Activated CD4-positive, alpha-beta T cell treated with anti-CD3 and anti-CD28 coated beads, Interleukin-2, amount 10 ng/mL, durations not matched to agents 24 days and 14 days (primary cell): ENCODE measurements around the gene GPR50. TPM values are rescaled to one million over a fixed set of nuclear protein-coding genes. Genes with fewer than 3 reads are reported as not detected.

Source experiments
- DNase-seq: peaks from one replicate; pipeline ENCODE4 v3.0.0; 2022
- H3K27ac Mint-ChIP-seq: one replicate; pipeline ENCODE4 v1.8.0; 2022; ENCODE audit warnings: mild to moderate bottlenecking, mixed read lengths
- H3K27me3 Mint-ChIP-seq: one replicate; pipeline ENCODE4 v1.8.0; 2022; ENCODE audit warnings: mixed read lengths
- H3K36me3 Mint-ChIP-seq: one replicate; pipeline ENCODE4 v1.8.0; 2022; ENCODE audit warnings: low read depth, mild to moderate bottlenecking, mixed read lengths
- H3K4me1 Mint-ChIP-seq: one replicate; pipeline ENCODE4 v1.8.0; 2021; ENCODE audit warnings: mixed read lengths
- H3K4me3 Mint-ChIP-seq: one replicate; pipeline ENCODE4 v1.8.0; 2022; ENCODE audit warnings: mild to moderate bottlenecking, moderate library complexity, mixed read lengths
- H3K9me3 Mint-ChIP-seq: one replicate; pipeline ENCODE4 v1.8.0; 2021; ENCODE audit warnings: mixed read lengths
- intact Hi-C: fragments of 100-400 bp; cut with micrococcal nuclease; formaldehyde crosslinking; loops from one replicate; pipeline ENCODE4 v1.15.1; 2023
- total RNA-seq: library from RNA; stranded (reverse); gene quantifications from 2 replicates; pipeline ENCODE4 v1.2.3, GENCODE V29; 2022

Gene GPR50
- not detected in 2 replicates for total RNA-seq

DNA sequence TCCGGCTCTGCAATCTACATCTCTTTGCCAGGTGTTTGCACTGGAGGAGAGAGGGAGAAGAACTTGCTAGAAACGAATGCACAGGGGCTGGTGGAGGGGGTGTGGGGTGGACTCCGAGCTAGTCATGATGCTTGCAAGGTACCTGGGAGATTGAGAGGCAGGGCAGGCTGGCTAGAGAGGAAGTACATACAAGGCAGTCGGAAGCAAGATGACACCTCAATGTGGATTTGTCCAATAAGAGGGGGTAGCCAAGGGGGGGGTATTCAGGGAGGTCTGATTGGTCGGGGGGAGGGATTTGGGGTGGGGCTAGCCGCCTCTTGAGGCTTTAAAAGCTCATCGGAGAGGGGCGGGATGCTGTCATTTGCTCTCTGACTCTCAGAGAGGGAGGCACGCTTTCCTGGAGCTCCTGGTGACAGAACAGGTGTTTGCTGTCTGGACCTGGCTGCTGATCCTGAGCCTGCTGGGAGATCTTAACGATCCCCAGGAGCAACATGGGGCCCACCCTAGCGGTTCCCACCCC lies at the start of gene GPR50:
TSS of gene GPR50 (plus strand) at position 354 of the 520 bp plus-strand sequence. CDS start at position 492, 138 bp downstream.
- no peak for DNase-seq
- H3K4me3 Mint-ChIP-seq = no peak within 1 kb of the TSS

DNA sequence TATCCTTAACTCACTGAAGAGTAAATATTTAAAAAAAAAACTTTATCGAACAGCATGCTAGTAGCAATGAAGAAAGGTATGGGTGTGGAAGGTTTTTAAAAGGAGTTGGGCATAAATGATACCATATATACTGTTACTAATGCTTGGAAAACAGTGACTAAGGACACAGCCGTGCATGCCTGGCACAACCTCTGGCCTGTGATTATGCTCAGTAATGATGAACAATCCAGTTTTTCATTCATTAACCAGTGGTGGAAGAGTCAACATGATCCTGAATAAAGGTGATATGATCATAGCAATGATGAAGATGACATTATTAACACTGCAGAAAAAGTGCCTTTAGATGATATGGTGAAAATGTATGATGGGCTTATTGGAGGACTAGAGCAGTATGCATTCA lies 43.9 kb upstream of the GPR50 start:
- H3K4me3 Mint-ChIP-seq = no peak overlapping the region
- H3K9me3 Mint-ChIP-seq = no peaks in the 10 kb centered on the region
- no peaks in the 10 kb centered on the region for H3K4me1 Mint-ChIP-seq
- no peak overlapping the region for H3K27ac Mint-ChIP-seq
- DNase-seq = no peak
- no peaks in the 10 kb centered on the region for H3K36me3 Mint-ChIP-seq
- intact Hi-C loops = no loop called here
- no peaks in the 10 kb centered on the region for H3K27me3 Mint-ChIP-seq

More for the DNA sequence above, at the start of gene GPR50:
- no peak within 1 kb of the TSS for H3K27ac Mint-ChIP-seq
- H3K36me3 Mint-ChIP-seq = no peaks in the 10 kb centered on the region
- intact Hi-C loops = no loop called here
- H3K4me1 Mint-ChIP-seq = peaks cover 3% of the 10 kb centered on the region
- H3K9me3 Mint-ChIP-seq = no peaks in the 10 kb centered on the region
- H3K27me3 Mint-ChIP-seq = peaks cover 54% of the 10 kb centered on the region

DNA sequence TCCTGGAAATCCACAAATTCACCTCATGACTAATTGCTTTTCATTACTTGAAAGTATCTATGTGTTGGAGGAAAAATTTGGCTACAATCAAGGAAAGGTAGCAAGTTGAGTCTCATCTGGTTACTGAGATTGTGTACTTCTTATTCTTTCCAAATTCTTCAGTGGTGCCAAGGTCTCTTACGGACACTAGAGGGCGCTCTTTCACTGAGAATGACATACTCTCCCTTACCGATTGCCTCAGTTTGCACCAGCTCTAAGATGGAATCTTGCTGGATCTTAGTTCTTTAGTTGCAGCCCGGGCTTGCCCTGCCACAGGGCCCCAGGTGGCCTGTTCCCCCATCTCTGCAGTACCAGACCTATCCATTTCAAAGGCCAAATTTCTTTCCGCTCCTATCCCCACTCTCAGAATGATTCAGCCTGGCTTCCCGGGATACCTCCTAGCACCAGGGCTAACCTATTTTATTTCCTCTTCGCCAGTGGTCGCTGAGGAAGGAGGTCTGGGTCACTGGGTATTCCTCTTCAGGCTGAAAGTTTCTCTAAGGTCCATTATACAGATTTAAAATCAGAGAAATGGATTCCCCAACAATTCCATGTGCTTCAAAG lies 24.6 kb upstream of the GPR50 start:
- Mint-ChIP-seq H3K9me3 (no peaks in the 10 kb centered on the region), H3K4me3 (no peak overlapping the region), H3K27me3 (peaks cover 17% of the 10 kb centered on the region), H3K4me1 (no peaks in the 10 kb centered on the region), H3K36me3 (no peaks in the 10 kb centered on the region), H3K27ac (no peak overlapping the region)
- intact Hi-C loops = loop anchor here (1.0 to 10.0 kb wide), 3 partner anchors 209 to 530 kb away; no protein-coding TSS in a partner anchor
- peak; percentile 73 for DNase-seq

DNA sequence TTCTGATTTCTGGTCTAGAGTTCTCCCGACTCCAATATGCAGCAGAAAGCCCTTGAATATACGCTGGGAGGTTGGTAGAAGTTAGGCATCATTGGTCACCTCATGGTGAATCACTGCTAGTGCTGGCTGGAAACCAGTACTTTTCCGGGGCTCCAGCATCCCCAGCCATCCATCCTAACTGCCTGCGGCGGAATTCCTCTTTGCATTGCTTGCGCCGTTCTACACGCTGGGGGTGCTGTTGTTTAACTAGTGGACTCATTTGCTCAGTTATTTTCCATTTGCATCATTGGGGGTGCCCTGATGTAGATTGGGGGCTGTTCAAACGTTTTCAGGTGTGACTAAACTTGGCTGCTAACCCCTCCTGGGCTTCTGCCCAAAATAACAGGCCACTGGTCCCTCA lies 23.3 kb upstream of the GPR50 start:
- H3K27me3 Mint-ChIP-seq = peaks cover 11% of the 10 kb centered on the region
- H3K4me1 Mint-ChIP-seq = no peaks in the 10 kb centered on the region
- H3K27ac Mint-ChIP-seq = no peak overlapping the region
- intact Hi-C loops = loop anchor here (10.0 kb wide), 1 partner anchor 332 kb away; no protein-coding TSS in a partner anchor
- H3K4me3 Mint-ChIP-seq = no peak overlapping the region
- no peaks in the 10 kb centered on the region for H3K9me3 Mint-ChIP-seq
- DNase-seq = no peak
- H3K36me3 Mint-ChIP-seq = no peaks in the 10 kb centered on the region

DNA sequence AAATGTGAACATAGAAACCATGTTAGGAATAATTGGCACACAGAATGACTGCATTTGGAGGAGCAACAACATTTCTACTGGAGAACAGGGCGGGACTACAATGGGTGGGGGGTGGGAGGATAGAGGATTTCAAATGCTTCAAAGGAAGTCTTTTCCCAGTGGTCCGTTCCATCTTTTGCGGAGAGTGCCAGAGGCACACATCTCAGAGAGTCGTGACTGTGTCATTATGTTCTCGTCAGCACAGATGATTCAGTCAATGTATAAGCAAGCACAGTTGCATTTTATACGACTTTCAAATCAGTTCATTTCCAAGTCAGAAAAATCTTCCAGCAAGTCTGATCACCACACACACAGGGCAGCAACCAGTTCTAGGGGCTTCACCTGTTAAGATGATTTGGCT lies 22.7 kb upstream of the GPR50 start:
- Mint-ChIP-seq H3K36me3 (no peaks in the 10 kb centered on the region), H3K27me3 (peaks cover 9% of the 10 kb centered on the region), H3K27ac (no peak overlapping the region), H3K9me3 (no peaks in the 10 kb centered on the region), H3K4me3 (no peak overlapping the region), H3K4me1 (no peaks in the 10 kb centered on the region)
- intact Hi-C loops = loop anchor here (10.0 kb wide), 1 partner anchor 331 kb away; no protein-coding TSS in a partner anchor
- DNase-seq = no peak

DNA sequence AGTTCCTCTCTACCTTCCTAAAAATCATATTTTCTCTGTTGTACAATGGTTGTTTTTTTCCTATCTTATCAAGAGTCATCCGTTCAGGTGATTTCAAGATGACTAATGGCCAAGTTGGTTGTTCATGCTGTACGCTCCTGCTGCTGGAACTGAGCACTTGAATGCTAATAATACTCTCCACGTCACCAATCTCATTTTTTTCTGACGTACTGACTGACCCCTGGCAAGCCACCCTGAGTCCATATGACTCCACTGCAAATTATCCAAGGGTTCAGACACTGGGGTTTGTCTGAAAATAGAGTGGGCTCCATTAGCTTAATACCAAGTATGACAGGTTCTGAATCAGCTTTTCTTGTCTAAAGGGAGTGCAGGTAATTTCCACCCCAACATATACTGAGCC lies 21.1 kb upstream of the GPR50 start:
- Mint-ChIP-seq H3K4me3 (no peak overlapping the region), H3K36me3 (no peaks in the 10 kb centered on the region), H3K27ac (no peak overlapping the region), H3K27me3 (peaks cover 4% of the 10 kb centered on the region), H3K9me3 (no peaks in the 10 kb centered on the region), H3K4me1 (no peaks in the 10 kb centered on the region)
- no peak for DNase-seq
- intact Hi-C loops = loop anchor here (10.0 kb wide), 1 partner anchor 330 kb away; no protein-coding TSS in a partner anchor

DNA sequence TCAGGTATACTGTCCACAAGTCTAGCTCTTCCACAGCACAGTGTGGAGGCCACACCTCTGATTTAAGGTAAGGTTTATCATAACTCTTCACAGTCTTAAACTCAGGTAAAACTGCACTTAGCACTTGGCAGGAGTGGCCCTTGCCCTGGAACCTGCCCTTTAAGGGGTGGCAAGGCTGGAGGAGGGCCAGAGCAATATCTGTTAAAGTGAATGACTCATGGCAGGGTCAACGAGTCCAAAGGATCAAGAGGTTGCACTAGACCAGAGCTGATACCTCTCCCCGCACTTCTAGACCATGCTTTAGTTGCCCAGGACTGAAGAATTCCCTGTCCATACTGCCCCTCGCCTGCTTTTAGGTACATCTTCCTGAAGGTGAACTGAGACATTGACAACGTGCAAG lies 14.7 kb upstream of the GPR50 start:
- intact Hi-C loops = no loop called here
- DNase-seq = no peak
- no peaks in the 10 kb centered on the region for H3K9me3 Mint-ChIP-seq
- H3K27me3 Mint-ChIP-seq = peaks cover 7% of the 10 kb centered on the region
- H3K36me3 Mint-ChIP-seq = no peaks in the 10 kb centered on the region
- no peak overlapping the region for H3K4me3 Mint-ChIP-seq
- H3K4me1 Mint-ChIP-seq = no peaks in the 10 kb centered on the region
- H3K27ac Mint-ChIP-seq = no peak overlapping the region

DNA sequence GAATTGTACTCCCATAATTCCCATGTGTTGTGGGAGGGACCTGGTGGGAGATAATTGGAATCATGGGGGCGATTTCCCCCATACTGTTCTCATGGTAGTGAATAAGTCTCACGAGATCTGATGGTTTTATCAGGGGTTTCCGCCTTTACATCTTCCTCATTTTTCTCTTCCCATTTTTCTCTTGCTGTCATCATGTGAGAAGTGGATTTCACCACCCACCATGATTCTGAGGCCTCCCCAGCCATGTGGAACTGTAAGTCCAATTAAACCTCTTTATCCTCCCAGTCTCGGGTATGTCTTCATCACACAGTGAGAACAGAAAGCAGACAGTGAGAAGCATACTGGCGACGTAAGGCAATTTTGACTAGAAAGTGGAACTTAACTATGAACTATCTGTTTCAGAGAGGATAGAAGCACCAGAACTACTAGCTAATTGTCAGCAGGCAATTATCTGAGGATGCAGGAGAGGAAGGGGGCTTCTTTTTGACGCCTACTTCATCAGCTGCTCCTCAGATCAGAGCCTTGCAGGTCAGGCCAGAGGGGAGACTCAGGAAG lies 8.5 kb upstream of the GPR50 start:
- DNase-seq = no peak

DNA sequence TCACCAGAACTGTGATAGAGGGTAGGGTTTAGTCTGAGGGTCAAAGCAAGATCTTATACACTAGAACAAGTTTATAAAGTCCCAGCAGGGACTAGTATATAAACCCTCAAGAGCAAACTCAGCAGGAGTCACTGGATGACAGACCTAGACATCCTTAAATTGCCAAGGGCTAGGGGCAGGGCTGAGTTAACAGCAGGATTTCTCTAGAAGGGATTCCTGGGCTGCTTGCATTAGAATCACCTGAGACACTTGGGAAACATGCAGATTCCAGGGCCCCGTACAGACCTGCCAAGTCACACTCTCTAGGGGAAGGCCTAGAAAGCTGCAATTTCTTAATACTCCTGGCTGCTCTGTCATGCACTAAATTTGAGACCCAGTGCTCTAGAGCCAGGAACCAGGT lies 6.6 kb upstream of the GPR50 start:
- H3K27me3 Mint-ChIP-seq = peaks cover 16% of the 10 kb centered on the region
- no peaks in the 10 kb centered on the region for H3K4me1 Mint-ChIP-seq
- no peak for DNase-seq
- no peaks in the 10 kb centered on the region for H3K9me3 Mint-ChIP-seq
- intact Hi-C loops = no loop called here
- H3K36me3 Mint-ChIP-seq = no peaks in the 10 kb centered on the region
- H3K4me3 Mint-ChIP-seq = no peak overlapping the region
- no peak overlapping the region for H3K27ac Mint-ChIP-seq

More for the DNA sequence above, 8.5 kb upstream of the GPR50 start:
- Mint-ChIP-seq H3K27ac (no peak overlapping the region), H3K4me3 (no peak overlapping the region), H3K9me3 (no peaks in the 10 kb centered on the region), H3K27me3 (peaks cover 11% of the 10 kb centered on the region), H3K4me1 (no peaks in the 10 kb centered on the region), H3K36me3 (no peaks in the 10 kb centered on the region)
- intact Hi-C loops = no loop called here

DNA sequence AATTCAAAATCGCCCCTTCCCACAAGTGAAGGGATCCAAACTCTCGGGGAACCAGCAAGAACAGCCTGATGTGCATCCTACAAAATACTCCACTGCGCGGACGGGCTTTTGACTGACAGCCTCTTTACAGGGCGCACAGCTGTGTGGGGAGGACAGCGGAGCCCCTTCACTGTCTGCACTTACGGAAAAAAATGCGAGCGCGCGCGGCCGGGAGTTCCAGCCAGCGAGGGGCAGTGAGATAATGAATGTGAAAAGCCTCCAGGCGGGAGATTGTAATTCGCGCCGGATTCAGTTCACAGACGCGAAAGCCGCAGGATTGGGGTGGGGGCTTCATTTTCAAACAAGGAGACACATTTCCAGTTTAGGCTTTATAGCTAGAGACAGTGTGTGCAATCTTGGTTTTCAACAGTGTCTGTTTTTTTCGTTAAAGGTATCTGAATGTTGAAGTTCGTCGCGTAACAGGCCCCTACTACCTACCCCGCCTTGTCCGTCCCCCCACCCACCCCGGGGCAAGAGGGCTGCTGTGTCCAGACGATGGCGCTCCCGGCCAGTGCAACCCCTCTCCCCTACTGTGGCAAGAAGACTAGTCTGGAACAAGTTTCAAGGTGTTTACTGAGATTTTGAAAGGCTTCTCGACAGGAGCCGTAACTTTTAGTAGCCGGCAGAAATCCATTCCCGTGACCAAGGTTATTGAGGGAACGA lies 1.7 kb upstream of the GPR50 start:
- H3K36me3 Mint-ChIP-seq = no peaks in the 10 kb centered on the region
- no peaks in the 10 kb centered on the region for H3K9me3 Mint-ChIP-seq
- intact Hi-C loops = no loop called here
- H3K4me3 Mint-ChIP-seq = no peak overlapping the region
- H3K4me1 Mint-ChIP-seq = peaks cover 3% of the 10 kb centered on the region
- DNase-seq = no peak
- H3K27ac Mint-ChIP-seq = no peak overlapping the region
- H3K27me3 Mint-ChIP-seq = peaks cover 39% of the 10 kb centered on the region

DNA sequence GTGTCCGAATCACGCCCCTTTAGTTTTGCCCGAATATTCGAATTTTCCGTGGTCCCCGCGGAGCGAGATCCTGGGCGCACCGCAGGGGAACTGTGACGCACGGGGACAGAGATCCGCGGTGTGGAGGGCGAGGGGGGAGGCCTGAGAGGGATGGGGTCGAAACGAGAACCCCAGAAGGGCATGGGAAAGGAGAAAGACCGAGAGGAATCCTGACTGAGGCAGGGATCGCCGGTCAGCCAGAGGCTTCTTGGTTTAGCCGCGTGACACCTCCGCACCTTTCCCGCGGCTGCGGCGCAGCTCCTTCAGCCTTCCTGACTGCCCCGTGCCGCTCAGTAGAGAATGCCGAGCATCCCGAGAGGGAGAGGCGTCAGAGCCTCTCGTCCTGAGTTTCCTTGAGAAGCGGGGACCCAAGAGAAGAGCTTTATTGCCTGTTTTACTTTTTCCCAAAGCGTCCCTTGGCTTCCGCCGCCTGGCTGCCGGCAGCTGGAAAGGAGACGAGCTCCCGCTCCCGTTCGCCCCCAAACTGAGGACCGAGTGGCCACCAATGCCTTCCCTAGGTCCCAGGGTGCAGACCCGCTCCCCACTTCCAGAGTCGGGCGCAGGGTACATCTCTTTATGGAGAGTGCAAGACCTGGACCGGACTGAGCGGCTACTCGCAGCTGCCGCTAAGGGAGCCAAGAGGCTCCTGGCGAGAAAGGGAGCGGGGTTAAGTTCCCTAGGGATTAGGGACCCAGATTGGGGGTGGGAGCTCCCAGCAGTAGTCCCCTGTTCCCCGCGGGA lies 911 bp upstream of the GPR50 start:
- Mint-ChIP-seq H3K4me3 (no peak overlapping the region), H3K27me3 (peaks cover 46% of the 10 kb centered on the region), H3K27ac (no peak overlapping the region), H3K9me3 (no peaks in the 10 kb centered on the region), H3K36me3 (no peaks in the 10 kb centered on the region), H3K4me1 (peaks cover 3% of the 10 kb centered on the region)
- intact Hi-C loops = no loop called here
- DNase-seq = no peak

DNA sequence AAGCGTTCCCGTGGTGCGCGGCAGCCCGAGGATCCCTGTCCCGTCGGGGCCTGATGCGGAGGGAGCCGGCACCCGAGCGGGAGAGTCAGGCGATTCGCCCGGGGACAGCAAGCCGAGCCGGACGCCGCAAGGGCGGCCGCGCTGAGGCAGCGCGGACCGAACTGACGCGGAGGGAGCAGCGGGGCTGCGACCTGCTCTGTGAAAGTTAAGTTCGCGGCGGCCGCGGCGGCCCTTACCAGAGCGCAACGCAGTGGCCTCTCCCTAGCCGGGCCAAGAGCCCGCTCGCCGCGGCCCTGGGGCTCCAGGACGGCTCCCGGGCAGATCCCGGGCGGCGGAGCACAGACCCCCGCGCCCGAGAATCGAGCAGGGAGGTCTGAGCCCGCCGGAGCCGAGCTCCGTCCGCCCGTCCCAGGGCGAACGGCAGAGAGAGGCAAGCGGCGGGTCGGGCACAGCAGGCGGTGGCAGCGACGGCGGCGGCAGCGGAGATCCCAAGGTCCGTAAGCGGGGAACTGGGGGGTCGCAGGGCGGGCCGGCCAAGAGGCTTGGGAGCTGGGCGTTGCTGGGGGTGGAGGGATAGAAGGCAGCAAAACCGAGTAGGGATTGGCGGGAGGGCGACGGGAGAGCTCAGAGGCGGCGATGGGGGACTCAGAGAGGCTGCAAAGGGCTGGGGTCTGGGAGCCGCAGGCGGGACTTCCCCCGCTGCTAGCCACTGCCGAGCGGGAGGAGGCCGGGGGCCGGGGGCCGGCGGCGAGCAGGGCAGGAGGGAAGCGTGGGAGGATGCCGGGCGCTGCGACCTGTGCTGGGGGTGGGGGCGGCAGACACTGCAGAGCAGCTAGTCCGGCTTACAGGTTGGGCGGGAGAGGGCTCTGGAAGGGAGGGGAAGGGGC lies 1.0 kb downstream of the GPR50 start:
- Mint-ChIP-seq H3K4me3 (no peak overlapping the region), H3K36me3 (no peaks in the 10 kb centered on the region), H3K4me1 (peaks cover 3% of the 10 kb centered on the region), H3K9me3 (no peaks in the 10 kb centered on the region), H3K27me3 (peaks cover 58% of the 10 kb centered on the region), H3K27ac (no peak overlapping the region)
- no peak for DNase-seq
- intact Hi-C loops = no loop called here

DNA sequence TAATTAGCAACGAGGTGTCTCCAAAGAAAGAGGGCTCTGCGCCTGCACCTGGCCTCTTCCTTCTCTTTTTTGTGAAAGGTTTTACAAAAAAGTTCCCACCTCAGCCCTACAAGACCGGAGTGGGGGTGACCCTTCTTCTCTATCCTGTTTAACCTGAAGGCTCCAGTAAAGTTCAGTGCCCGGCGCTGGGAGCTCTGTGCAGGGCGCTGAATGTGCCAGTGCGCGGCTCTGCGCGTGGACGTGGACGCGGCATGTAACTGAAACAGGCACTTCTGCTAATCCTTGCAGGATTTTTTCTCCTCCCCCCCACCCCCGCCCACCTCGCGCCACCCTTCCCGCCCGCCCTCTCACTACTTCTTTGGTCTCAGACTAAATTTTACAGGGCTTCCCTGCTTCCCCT lies 2.4 kb downstream of the GPR50 start:
- H3K4me1 Mint-ChIP-seq = peaks cover 3% of the 10 kb centered on the region
- H3K27me3 Mint-ChIP-seq = peaks cover 58% of the 10 kb centered on the region
- H3K36me3 Mint-ChIP-seq = no peaks in the 10 kb centered on the region
- no peak for DNase-seq
- no peak overlapping the region for H3K4me3 Mint-ChIP-seq
- intact Hi-C loops = no loop called here
- H3K27ac Mint-ChIP-seq = no peak overlapping the region
- no peaks in the 10 kb centered on the region for H3K9me3 Mint-ChIP-seq
